Ovary (tissue), 9 donors: ENCODE results near the gene SIK3. TPM values are rescaled to one million over a fixed set of nuclear protein-coding genes. Genes with fewer than 3 reads are reported as not detected.

Source experiments
- DNase-seq, 5 donors: peaks; one replicate each; pipeline ENCODE4 v3.0.0-alpha.2; 2019 to 2020
- H3K27ac ChIP-seq, 2 donors: fragments of 200-600 bp; one replicate each; pipeline versions ENCODE4 v1.5.1 to v1.8.0; 2019 to 2022
- H3K27me3 ChIP-seq: fragments of 200-600 bp; one replicate; pipeline ENCODE4 v1.8.0; 2022
- H3K36me3 ChIP-seq: fragments of 200-600 bp; sonication (generic); one replicate; pipeline ENCODE4 v1.5.1; 2019
- H3K4me1 ChIP-seq: one replicate; pipeline ENCODE4 v1.8.1; 2013; ENCODE audit warnings: mild to moderate bottlenecking, moderate library complexity; ENCODE audit not compliant: insufficient read depth
- H3K4me3 ChIP-seq: fragments of 200-600 bp; sonication (generic); one replicate; pipeline ENCODE4 v1.5.1; 2017
- H3K9me3 ChIP-seq, 2 donors: fragments of 200-600 bp in 1 of 2; sonication (generic) in 1 of 2; one replicate each; pipeline versions ENCODE4 v1.5.1 to v1.8.1; 2013 to 2019; ENCODE audit warnings: mild to moderate bottlenecking in 1 of 2, moderate library complexity in 1 of 2
- EP300 ChIP-seq: sonication (generic); formaldehyde crosslinking; IDR thresholded peaks from one replicate; pipeline ENCODE4 v1.6.1; 2017; ENCODE audit warnings: antibody characterized with exemption
- POLR2A ChIP-seq: fragments of 450-650 bp; IDR thresholded peaks from one replicate; pipeline ENCODE4 v1.6.1; 2017; ENCODE audit warnings: antibody characterized with exemption, mild to moderate bottlenecking, moderate library complexity
- WGBS, 3 donors: extraction: QIAGEN DNeasy Blood & Tissue Kit in 1 of 3; methylation state at CpG; one replicate each; pipeline versions ENCODE4 v1.1.5 to v1.1.7; 2013 to 2017; 5-methylcytosine and 5-hydroxymethylcytosine counted together
- intact Hi-C, 4 donors: fragments of 100-400 bp; cut with DNase I; formaldehyde crosslinking; loops; one replicate each; pipeline versions ENCODE4 v1.11.0 to v1.15.1; 2022 to 2023
- polyA plus RNA-seq, 2 donors: library from polyadenylated mRNA; stranded (reverse); fragments of 200-250 nt in 1 of 2; fragments of 350-450 nt in 1 of 2; fragmentation: Illumina TruSeq in 1 of 2; extraction: RNeasy Lipid Tissue Mini Kit (QIAGEN cat#74804) in 1 of 2; gene quantifications; one replicate each; pipeline ENCODE4 v1.2.3, GENCODE V29; 2013 to 2014
- total RNA-seq, 7 donors: library from RNA; depleted of rRNA in 2 of 7; stranded (reverse); fragments of >200 nt in 2 of 7; fragmentation: NEBNext Ultra II Directional in 3 of 7; extraction: Animal tissue kit (Norgen Biotek cat#: 25700) in 3 of 7; gene quantifications; one replicate each; pipeline versions ENCODE4 v1.1.0 to v1.2.4, GENCODE V29; 2016 to 2023
- TF ChIP-seq, protein P1 (sequence below), 3 donors: fragments of 450-650 bp in 2 of 3; fragments of 200-600 bp in 1 of 3; IDR thresholded peaks; one replicate each; pipeline versions ENCODE4 v1.5.1 to v1.8.0; 2016 to 2022; ENCODE audit warnings: antibody characterized with exemption in 3 of 3, mild to moderate bottlenecking in 1 of 3
- donor health status: DM: no; HTN: no; CAD: no; lungs with moderate emphysema.
- donor health status: DM: no; HTN: no; CAD: no.
- donor health status: Bipolar disorder and iron deficiency.
- donor health status: DM: yes; HTN: yes; CAD: no.
- donor health status: DM: no; HTN: no; CAD: no.
- donor health status: DM: yes; HTN: yes; CAD: no.

SIK3 gene
- total and polyA plus RNA-seq, 9 donors, result 18.3 to 134 (median 56.2) TPM

DNA sequence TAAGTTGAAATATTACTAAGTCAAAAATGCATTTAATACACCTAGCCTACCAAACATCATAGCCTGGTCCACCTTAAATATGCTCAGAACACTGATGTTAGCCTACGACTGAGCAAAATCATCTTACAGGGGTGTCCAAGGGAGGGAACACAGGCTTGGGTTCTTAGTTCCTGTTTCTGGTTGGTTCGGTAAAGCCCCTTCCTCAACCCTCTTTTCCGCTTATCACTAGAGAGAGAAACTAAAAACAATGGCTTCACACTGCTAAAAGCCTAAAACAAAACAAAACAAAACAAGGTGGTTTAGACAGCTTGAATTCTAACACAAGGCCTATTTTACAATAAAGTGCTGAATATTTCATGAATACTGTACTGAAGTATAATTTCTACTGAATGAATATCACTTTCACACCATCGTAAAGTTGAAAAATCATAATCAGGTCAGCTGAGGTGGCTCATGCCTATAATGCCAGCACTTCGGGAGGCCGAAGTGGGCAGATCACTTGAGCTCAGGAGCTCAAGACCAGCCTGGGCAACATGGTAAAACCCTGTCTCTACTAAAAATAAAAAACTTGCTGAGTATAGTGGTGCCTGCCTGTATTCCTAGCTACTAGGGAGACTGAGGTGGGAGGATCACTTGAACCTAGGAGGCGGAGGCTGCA is 118.0 kb downstream of the SIK3 start:
- no peak overlapping the region for H3K4me3 ChIP-seq
- no peaks in the 10 kb centered on the region for H3K27me3 ChIP-seq
- H3K36me3 ChIP-seq, result no peaks in the 10 kb centered on the region
- TF ChIP-seq POLR2A (no peak), EP300 (no peak)
- TF ChIP-seq, protein P1, sequence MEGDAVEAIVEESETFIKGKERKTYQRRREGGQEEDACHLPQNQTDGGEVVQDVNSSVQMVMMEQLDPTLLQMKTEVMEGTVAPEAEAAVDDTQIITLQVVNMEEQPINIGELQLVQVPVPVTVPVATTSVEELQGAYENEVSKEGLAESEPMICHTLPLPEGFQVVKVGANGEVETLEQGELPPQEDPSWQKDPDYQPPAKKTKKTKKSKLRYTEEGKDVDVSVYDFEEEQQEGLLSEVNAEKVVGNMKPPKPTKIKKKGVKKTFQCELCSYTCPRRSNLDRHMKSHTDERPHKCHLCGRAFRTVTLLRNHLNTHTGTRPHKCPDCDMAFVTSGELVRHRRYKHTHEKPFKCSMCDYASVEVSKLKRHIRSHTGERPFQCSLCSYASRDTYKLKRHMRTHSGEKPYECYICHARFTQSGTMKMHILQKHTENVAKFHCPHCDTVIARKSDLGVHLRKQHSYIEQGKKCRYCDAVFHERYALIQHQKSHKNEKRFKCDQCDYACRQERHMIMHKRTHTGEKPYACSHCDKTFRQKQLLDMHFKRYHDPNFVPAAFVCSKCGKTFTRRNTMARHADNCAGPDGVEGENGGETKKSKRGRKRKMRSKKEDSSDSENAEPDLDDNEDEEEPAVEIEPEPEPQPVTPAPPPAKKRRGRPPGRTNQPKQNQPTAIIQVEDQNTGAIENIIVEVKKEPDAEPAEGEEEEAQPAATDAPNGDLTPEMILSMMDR (IDR thresholded peaks at IDR 0.05), result no peak
- H3K27ac ChIP-seq, result no peak overlapping the region
- H3K4me1 ChIP-seq, result peaks cover 4% of the 10 kb centered on the region
- DNase-seq, result no peak
- no peaks in the 10 kb centered on the region for H3K9me3 ChIP-seq
- WGBS, 3 donors, result 57 to 81% (median 66%) methylated on average over 7 of the region's 7 CpGs
- intact Hi-C loops, result no loop called here

DNA sequence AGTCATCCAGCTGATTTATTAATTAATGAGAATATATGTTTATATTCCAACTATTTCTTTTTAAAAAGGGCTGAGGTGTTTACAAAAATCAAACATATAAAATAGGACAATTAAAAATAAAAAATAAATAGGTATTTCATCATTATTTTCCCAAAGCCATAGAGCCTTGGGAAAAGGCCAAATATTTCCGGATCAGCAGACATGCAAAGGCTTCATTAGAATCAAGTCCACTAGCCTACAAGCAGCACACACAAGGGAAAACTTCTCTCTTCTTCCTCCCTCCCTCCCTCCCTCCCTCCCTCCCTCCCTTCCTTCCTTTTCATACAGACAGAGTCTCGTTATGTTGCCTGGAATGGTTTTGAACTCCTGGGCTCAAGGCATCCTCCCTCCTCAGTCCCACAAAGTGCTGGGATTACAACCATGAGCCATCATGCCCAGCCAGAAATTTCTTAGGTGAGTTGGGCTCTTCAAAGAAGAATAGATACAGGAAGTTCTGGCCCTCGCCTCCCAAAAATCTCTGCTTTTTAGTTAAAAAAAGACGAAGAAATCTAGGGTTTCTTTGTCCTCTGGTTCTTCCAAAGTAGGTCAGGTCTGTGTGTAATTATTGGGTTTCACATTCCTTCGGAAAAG is 121.2 kb downstream of the SIK3 start:
- Histone ChIP-seq H3K9me3 (no peaks in the 10 kb centered on the region), H3K27ac (no peak overlapping the region), H3K36me3 (no peaks in the 10 kb centered on the region), H3K4me1 (peaks cover 3% of the 10 kb centered on the region), H3K27me3 (no peaks in the 10 kb centered on the region), H3K4me3 (no peak overlapping the region)
- intact Hi-C loops, result no loop called here
- TF ChIP-seq, protein P1 (IDR thresholded peaks at IDR 0.05), result no peak
- WGBS, 3 donors, result 67 to 76% (median 67%) methylated on average over 5 of the region's 5 CpGs
- no peak for DNase-seq

DNA sequence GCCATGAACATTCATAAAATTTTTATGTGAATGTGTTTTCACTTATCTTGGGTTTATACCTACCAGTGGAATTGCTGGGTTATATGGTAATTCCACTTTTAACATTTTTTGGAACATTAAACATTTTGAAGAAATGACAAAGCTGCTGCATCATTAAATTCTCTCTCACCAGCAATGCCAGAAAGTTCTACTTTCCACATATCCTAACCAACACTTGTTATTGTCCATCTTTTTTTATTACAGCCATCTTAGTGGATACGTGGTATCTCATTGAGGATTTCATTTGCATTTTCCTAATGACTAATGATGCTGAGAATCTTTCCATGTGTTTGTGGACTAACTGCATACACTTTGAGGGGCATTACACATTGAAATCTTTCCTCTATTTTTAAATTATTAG is 122.6 kb downstream of the SIK3 start:
- no peak overlapping the region for H3K27ac ChIP-seq
- DNase-seq, result no peak
- H3K4me3 ChIP-seq, result no peak overlapping the region
- H3K9me3 ChIP-seq, result no peaks in the 10 kb centered on the region
- intact Hi-C loops, result no loop called here
- TF ChIP-seq POLR2A (no peak), EP300 (no peak)
- TF ChIP-seq, protein P1 (IDR thresholded peaks at IDR 0.05), result no peak
- H3K4me1 ChIP-seq, result peaks cover 3% of the 10 kb centered on the region
- no peaks in the 10 kb centered on the region for H3K36me3 ChIP-seq
- 96 to 98% (median 96%) methylated on average over 1 of the region's 1 CpG for WGBS, 3 donors
- H3K27me3 ChIP-seq, result no peaks in the 10 kb centered on the region

DNA sequence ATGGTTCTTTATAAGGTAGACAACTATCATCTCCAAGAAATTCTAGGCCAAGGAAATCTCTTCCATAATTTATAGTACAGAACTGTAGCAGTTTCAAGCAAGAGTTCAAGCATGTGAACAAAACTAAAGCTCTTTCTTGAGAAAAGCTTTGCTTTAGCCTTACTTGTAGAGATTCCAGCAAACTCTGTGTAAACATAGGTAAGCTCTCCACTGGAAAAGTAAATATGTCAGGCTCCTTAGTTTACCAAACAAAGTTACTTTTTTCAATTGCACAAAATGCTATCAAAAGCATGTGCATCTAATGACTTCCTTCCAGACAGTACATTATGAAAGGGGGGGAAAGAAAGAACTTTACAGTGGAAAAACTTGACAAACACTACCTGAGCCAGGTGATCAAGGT is 125.0 kb downstream of the SIK3 start:
- Histone ChIP-seq H3K9me3 (no peaks in the 10 kb centered on the region), H3K4me3 (no peak overlapping the region), H3K36me3 (no peaks in the 10 kb centered on the region), H3K27me3 (no peaks in the 10 kb centered on the region), H3K27ac (no peak overlapping the region), H3K4me1 (no peaks in the 10 kb centered on the region)
- no peak for TF ChIP-seq POLR2A
- TF ChIP-seq, protein P1 (IDR thresholded peaks at IDR 0.05), result no peak
- TF ChIP-seq EP300, result no peak
- DNase-seq, result no peak
- intact Hi-C loops, result no loop called here
